ENCODE results near the gene RAB10.

The RAB10 gene

GRCh38 chr2:26179446-26179913, 145.6 kb downstream of the RAB10 start:
- Histone ChIP-seq H3K9me3 (ENCODE audit: control insufficient read depth in 2 of 2, low read length in 2 of 2) (no peaks in the 10 kb centered on the region), H3K27ac (ENCODE audit: low read length) (no peak overlapping the region), H3K4me1 (ENCODE audit: control insufficient read depth, insufficient read depth, low read length) (peaks cover 15% of the 10 kb centered on the region), H3K4me3 (ENCODE audit: low read length in 2 of 2) (peak overlapping the region; percentile 63 to 67), H3K36me3 (ENCODE audit: control insufficient read depth in 2 of 2, insufficient read depth in 2 of 2, low read length in 2 of 2) (no peaks in the 10 kb centered on the region), H3K9ac (ENCODE audit: low read length in 2 of 2) (peak overlapping the region; percentile 29 to 38), H3K27me3 (ENCODE audit: control insufficient read depth in 1 of 2, insufficient read depth in 2 of 2, low read length in 2 of 2) (peaks cover 12 to 13% of the 10 kb centered on the region in 2 donors)

- H3K9ac ChIP-seq (ENCODE audit: low read length in 2 of 2), result no peak overlapping the region
- peaks cover 2 to 5% of the 10 kb centered on the region in 2 donors for H3K27me3 ChIP-seq (ENCODE audit: control insufficient read depth in 1 of 2, insufficient read depth in 2 of 2, low read length in 2 of 2)
- H3K27ac ChIP-seq (ENCODE audit: low read length), result no peak overlapping the region
- H3K4me3 ChIP-seq (ENCODE audit: low read length in 2 of 2), result no peak overlapping the region
- H3K9me3 ChIP-seq (ENCODE audit: control insufficient read depth in 2 of 2, low read length in 2 of 2), result no peaks in the 10 kb centered on the region
- H3K36me3 ChIP-seq (ENCODE audit: control insufficient read depth in 2 of 2, insufficient read depth in 2 of 2, low read length in 2 of 2), result no peaks in the 10 kb centered on the region
- peaks cover 28% of the 10 kb centered on the region for H3K4me1 ChIP-seq (ENCODE audit: control insufficient read depth, insufficient read depth, low read length)
Measured at GRCh38 chr2:26182441-26182840, 148.6 kb downstream of the RAB10 start.

GRCh38 chr2:26182887-26183630, 149.2 kb downstream of the RAB10 start:
- Histone ChIP-seq H3K4me3 (ENCODE audit: low read length in 2 of 2) (no peak overlapping the region), H3K4me1 (ENCODE audit: control insufficient read depth, insufficient read depth, low read length) (peaks cover 28% of the 10 kb centered on the region), H3K27me3 (ENCODE audit: control insufficient read depth in 1 of 2, insufficient read depth in 2 of 2, low read length in 2 of 2) (peaks cover 2 to 5% of the 10 kb centered on the region in 2 donors), H3K27ac (ENCODE audit: low read length) (no peak overlapping the region), H3K9me3 (ENCODE audit: control insufficient read depth in 2 of 2, low read length in 2 of 2) (no peaks in the 10 kb centered on the region), H3K9ac (ENCODE audit: low read length in 2 of 2) (no peak overlapping the region), H3K36me3 (ENCODE audit: control insufficient read depth in 2 of 2, insufficient read depth in 2 of 2, low read length in 2 of 2) (peaks cover 0 to 2% of the 10 kb centered on the region in 2 donors)

GRCh38 chr2:26184121-26184520, 150.2 kb downstream of the RAB10 start:
- no peaks in the 10 kb centered on the region for H3K9me3 ChIP-seq (ENCODE audit: control insufficient read depth in 2 of 2, low read length in 2 of 2)
- no peak overlapping the region for H3K27ac ChIP-seq (ENCODE audit: low read length)
- H3K9ac ChIP-seq (ENCODE audit: low read length in 2 of 2), result peak overlapping the region in 1 of 2 donors; percentile 55
- H3K27me3 ChIP-seq (ENCODE audit: control insufficient read depth in 1 of 2, insufficient read depth in 2 of 2, low read length in 2 of 2), result peaks cover 2 to 5% of the 10 kb centered on the region in 2 donors
- H3K36me3 ChIP-seq (ENCODE audit: control insufficient read depth in 2 of 2, insufficient read depth in 2 of 2, low read length in 2 of 2), result peaks cover 0 to 10% of the 10 kb centered on the region in 2 donors
- peaks cover 24% of the 10 kb centered on the region for H3K4me1 ChIP-seq (ENCODE audit: control insufficient read depth, insufficient read depth, low read length)
- peak overlapping the region; percentile 67 to 76 for H3K4me3 ChIP-seq (ENCODE audit: low read length in 2 of 2)

- peak overlapping the region; percentile 67 to 76 for H3K4me3 ChIP-seq (ENCODE audit: low read length in 2 of 2)
- H3K9ac ChIP-seq (ENCODE audit: low read length in 2 of 2), result peak overlapping the region; percentile 76 to 83
- no peaks in the 10 kb centered on the region for H3K27me3 ChIP-seq (ENCODE audit: control insufficient read depth in 1 of 2, insufficient read depth in 2 of 2, low read length in 2 of 2)
- peak overlapping the region; percentile 66 for H3K27ac ChIP-seq (ENCODE audit: low read length)
- peaks cover 23% of the 10 kb centered on the region for H3K4me1 ChIP-seq (ENCODE audit: control insufficient read depth, insufficient read depth, low read length)
- H3K9me3 ChIP-seq (ENCODE audit: control insufficient read depth in 2 of 2, low read length in 2 of 2), result no peaks in the 10 kb centered on the region
- peaks cover 0 to 10% of the 10 kb centered on the region in 2 donors for H3K36me3 ChIP-seq (ENCODE audit: control insufficient read depth in 2 of 2, insufficient read depth in 2 of 2, low read length in 2 of 2)
Measured at GRCh38 chr2:26184555-26185303, 150.8 kb downstream of the RAB10 start.

- Histone ChIP-seq H3K9ac (ENCODE audit: low read length in 2 of 2) (peak overlapping the region; percentile 76 to 83), H3K36me3 (ENCODE audit: control insufficient read depth in 2 of 2, insufficient read depth in 2 of 2, low read length in 2 of 2) (peaks cover 1 to 12% of the 10 kb centered on the region in 2 donors), H3K9me3 (ENCODE audit: control insufficient read depth in 2 of 2, low read length in 2 of 2) (no peaks in the 10 kb centered on the region), H3K27me3 (ENCODE audit: control insufficient read depth in 1 of 2, insufficient read depth in 2 of 2, low read length in 2 of 2) (no peaks in the 10 kb centered on the region), H3K4me3 (ENCODE audit: low read length in 2 of 2) (peak overlapping the region; percentile 63 to 76), H3K4me1 (ENCODE audit: control insufficient read depth, insufficient read depth, low read length) (peaks cover 26% of the 10 kb centered on the region), H3K27ac (ENCODE audit: low read length) (peak overlapping the region; percentile 66)
Measured at GRCh38 chr2:26185304-26185928, 151.5 kb downstream of the RAB10 start.

- peak overlapping the region; percentile 66 for H3K27ac ChIP-seq (ENCODE audit: low read length)
- H3K27me3 ChIP-seq (ENCODE audit: control insufficient read depth in 1 of 2, insufficient read depth in 2 of 2, low read length in 2 of 2), result no peaks in the 10 kb centered on the region
- H3K4me1 ChIP-seq (ENCODE audit: control insufficient read depth, insufficient read depth, low read length), result peaks cover 26% of the 10 kb centered on the region
- peak overlapping the region; percentile 63 to 76 for H3K4me3 ChIP-seq (ENCODE audit: low read length in 2 of 2)
- peaks cover 8 to 16% of the 10 kb centered on the region in 2 donors for H3K36me3 ChIP-seq (ENCODE audit: control insufficient read depth in 2 of 2, insufficient read depth in 2 of 2, low read length in 2 of 2)
- peak overlapping the region; percentile 76 to 83 for H3K9ac ChIP-seq (ENCODE audit: low read length in 2 of 2)
- H3K9me3 ChIP-seq (ENCODE audit: control insufficient read depth in 2 of 2, low read length in 2 of 2), result no peaks in the 10 kb centered on the region
Measured at GRCh38 chr2:26185954-26186770, 152.3 kb downstream of the RAB10 start.
